GM12801 (cell line): Measurements from ENCODE around the gene ARAP2.

Experiments used
- CTCF ChIP-seq: IDR thresholded peaks from one replicate; pipeline ENCODE4 v1.5.1; 2011; ENCODE audit warnings: control low read depth; ENCODE audit not compliant: insufficient read length; ENCODE audit errors: extremely low read depth

The ARAP2 gene

GRCh38 chr4:36183665-36184393 lies 60.5 kb downstream of the ARAP2 start:
- TF ChIP-seq CTCF, result no peak

- TF ChIP-seq CTCF, result no peak
These were observed 61.1 kb downstream of the ARAP2 start for GRCh38 chr4:36183232-36183631.

GRCh38 chr4:36180206-36180605 lies 64.1 kb downstream of the ARAP2 start:
- no peak for TF ChIP-seq CTCF

- TF ChIP-seq CTCF, result no peak
These were observed 65.8 kb downstream of the ARAP2 start for GRCh38 chr4:36178484-36178883.

GRCh38 chr4:36177946-36178345 lies 66.4 kb downstream of the ARAP2 start:
- no peak for TF ChIP-seq CTCF

GRCh38 chr4:36174570-36174969 lies 69.7 kb downstream of the ARAP2 start:
- TF ChIP-seq CTCF, result no peak

GRCh38 chr4:36173905-36174304 lies 70.4 kb downstream of the ARAP2 start:
- TF ChIP-seq CTCF, result no peak

GRCh38 chr4:36172656-36173055 lies 71.7 kb downstream of the ARAP2 start:
- no peak for TF ChIP-seq CTCF
